Measurements from ENCODE around the gene ARID4B.
A peak's percentile ranks its signal among the peaks of the same experiment; 100 is the strongest.
"Not testable (repeated sequence)": the region's sequence is repeated elsewhere in the genome, so short reads cannot be mapped to it uniquely, and the experiment has no call there.

ARID4B gene

GRCh38 chr1:235328271-235329138, 526 bp upstream of the ARID4B start, which contains the start of gene GGPS1:
GGPS1 (plus strand) TSS chr1:235328570; CDS start chr1:235335265, 6,695 bp downstream.
- DNase-seq (peak; percentile 99), ATAC-seq (peak; percentile 88)

DNA sequence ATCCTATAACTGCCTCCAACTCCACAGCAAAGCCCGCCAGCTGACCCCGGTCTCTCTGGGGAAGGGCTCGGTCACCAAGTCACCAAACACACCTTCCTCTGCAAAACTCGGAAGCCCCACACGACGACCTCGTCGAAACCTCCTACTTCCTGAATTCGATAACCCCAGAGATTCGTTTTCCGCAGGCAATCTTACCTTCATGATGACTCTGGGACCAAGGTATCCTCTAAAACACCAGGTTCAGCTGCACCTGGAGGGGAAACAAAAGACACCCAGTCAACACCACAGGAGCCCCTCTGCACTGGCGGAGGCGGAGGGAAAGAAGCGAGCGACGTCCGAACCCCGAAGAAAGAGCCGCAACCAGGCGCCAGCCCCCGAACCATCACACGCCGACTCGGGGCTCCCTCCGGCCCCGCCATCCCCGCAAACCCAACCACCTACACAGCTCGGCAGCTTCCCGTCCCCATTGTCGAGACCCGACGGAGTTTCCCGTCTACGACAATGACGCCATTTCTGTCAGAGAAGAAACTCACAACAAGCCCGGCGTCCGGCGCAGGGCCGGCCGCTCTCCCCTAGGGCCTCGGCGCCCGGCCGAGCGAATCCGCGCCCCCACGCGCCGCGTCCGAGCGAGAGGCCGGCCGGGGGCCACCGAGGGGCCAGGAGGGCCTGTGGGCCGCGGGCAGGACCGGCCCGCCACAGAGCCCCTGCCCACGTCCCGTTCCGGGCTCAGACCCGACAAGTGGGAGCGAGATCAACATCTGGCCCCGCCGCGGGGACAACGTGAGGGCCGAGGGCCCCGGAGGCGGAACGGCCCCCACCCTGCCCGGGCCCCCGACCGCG, 1.0 kb downstream of the ARID4B start:
- ATAC-seq: peak; percentile 2

DNA sequence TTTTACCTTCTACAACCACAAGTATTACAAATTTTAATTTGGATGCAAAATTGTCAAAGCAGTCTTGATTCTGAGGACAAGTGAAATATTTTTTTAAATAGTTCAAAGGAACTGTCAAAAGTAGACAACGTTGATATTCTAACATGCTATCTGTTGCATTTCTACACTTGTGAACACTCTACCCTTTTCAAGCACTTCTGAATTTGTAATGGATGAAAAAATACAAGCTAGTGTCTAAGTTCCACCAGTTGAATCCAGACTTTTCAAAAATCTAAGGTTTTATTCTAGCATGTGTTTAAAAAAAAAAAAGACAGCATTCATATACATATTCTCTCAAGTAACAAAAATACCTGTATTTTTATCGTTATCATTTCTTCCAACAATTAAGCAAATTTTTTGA, 2.1 kb downstream of the ARID4B start:
- ATAC-seq (no peak), DNase-seq (no peak)

More for the DNA sequence above, 1.0 kb downstream of the ARID4B start:
- DNase-seq: peak; percentile 69

DNA sequence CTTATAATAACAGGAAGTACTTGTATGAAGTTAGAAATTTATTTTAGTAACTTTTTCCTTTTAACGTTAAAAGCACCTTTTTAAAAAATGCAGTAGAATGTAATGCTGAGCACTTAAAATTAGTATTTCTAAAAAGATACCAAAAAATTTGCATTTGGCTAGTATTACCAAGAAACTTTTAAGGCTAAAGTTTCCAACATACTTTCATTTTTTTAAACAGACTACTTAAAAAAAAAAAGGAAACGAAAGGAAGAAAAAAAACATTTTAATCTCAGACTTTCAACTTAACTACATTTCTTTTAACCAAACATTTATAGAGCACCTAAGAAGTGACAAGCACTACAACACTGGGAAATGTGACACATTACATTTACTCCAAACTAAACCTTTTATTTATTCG, 2.8 kb downstream of the ARID4B start:
- ATAC-seq (no peak), DNase-seq (no peak)

DNA sequence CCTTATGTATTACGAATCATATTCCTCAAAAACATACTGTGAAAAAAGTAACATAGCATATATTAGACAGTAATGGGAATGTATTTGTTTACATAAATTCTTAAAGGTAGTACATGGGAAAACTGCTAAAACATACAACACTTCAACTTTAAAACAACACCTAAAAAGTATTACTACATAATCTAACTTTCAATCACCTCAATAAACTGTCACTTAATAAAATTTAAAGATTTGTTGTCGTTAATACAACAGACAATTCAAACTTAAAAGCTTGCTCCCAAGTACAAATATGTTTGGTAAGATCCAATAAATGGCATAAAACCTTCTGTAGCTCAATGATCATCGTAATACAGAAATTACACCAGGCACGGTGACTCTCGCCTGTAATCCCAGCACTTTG, 3.7 kb downstream of the ARID4B start:
- no peak for DNase-seq
- ATAC-seq: no peak

DNA sequence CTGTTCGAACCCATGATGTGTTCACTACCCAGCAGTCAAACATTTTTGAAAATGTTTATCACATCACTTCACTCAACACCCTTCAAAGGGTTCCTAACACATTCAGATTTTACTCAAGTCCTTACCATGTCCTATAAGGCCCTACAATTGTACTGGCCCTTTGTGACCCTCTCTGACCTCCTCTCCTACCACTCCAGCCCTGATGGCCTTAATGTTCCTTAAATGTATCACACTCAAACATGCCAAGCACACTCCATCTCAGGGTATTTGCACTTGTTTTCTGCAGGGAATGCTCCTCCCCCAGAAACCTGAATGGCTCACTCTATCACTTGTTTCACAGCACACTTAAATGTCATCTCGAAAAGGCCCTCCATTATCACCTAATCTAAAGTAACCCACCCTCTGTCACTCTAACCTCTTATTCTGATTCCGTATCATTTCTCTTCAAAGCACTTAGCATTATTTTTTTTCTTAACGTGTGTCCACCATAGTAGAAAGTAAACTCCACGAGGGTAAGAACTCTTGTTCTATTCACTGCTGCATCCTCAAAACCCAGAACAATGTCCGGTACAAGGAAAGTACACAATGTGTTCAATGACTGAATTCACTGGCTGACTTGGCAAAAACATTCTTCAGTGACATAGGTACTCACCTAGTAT, 7.3 kb downstream of the ARID4B start:
- ATAC-seq: no peak
- no peak for DNase-seq

DNA sequence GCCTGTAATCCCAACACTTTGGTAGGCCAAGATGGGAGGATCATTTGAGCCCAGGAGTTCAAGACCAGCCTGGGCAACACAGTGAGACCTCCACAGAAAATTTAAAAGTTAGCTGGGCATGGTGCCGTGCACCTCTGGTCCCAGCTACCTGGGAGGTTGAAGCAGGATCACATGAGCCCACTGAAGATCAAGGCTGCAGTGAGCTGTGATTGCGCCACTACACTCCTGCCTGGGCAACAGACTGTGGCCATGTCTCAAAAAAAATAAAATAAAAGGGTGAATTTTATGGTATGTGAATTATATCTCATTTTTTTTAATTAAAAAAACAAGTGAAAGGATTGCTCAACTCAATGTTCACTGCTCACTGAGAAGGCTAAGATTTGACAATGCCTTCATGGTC, 8.7 kb downstream of the ARID4B start:
- no peak for ATAC-seq
- DNase-seq: no peak

- ATAC-seq (peak; percentile 89), DNase-seq (no peak)
These were observed 10.8 kb downstream of the ARID4B start for GRCh38 chr1:235317168-235317567.

DNA sequence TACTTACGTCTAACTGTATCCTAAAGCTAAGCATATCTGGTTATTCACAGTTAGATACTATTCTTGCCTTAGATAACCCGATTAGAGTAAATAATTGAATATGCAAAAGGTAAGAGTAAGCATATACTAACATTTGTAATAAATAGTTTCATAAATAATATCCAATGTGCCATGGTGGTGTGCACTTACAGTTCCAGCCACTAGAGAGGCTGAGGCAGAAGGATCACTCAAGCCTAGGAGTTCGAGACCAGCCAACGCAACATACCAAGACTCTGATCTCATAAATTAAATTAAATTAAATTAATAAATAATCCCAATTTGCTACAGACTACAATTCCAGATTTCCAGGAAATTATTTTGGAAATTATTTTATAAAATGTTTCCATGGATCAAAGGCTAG, 12.2 kb downstream of the ARID4B start:
- DNase-seq: no peak

GRCh38 chr1:235315173-235315572, 12.8 kb downstream of the ARID4B start:
- no peak for DNase-seq
- no peak for ATAC-seq

More for the DNA sequence above, 12.2 kb downstream of the ARID4B start:
- no peak for ATAC-seq

- ATAC-seq: no peak
- DNase-seq: no peak
These were observed 13.9 kb downstream of the ARID4B start for GRCh38 chr1:235313931-235314678.

GRCh38 chr1:235313262-235313661, 14.7 kb downstream of the ARID4B start:
- DNase-seq: no peak
- ATAC-seq: no peak

DNA sequence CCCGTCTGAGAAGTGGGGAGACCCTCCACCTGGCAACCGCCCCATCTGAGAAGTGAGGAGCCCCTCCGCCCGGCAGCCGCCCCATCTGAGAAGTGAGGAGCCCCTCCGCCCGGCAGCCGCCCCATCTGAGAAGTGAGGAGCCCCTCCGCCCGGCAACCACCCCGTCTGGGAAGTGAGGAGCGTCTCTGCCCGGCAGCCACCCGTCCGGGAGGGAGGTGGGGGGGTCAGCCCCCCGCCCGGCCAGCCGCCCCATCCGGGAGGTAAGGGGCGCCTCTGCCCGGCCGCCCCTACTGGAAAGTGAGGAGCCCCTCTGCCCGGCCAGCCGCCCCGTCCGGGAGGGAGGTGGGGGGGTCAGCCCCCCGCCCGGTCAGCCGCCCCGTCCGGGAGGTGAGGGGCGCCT, 18.8 kb downstream of the ARID4B start:
- not testable (repeated sequence) for ATAC-seq, DNase-seq

DNA sequence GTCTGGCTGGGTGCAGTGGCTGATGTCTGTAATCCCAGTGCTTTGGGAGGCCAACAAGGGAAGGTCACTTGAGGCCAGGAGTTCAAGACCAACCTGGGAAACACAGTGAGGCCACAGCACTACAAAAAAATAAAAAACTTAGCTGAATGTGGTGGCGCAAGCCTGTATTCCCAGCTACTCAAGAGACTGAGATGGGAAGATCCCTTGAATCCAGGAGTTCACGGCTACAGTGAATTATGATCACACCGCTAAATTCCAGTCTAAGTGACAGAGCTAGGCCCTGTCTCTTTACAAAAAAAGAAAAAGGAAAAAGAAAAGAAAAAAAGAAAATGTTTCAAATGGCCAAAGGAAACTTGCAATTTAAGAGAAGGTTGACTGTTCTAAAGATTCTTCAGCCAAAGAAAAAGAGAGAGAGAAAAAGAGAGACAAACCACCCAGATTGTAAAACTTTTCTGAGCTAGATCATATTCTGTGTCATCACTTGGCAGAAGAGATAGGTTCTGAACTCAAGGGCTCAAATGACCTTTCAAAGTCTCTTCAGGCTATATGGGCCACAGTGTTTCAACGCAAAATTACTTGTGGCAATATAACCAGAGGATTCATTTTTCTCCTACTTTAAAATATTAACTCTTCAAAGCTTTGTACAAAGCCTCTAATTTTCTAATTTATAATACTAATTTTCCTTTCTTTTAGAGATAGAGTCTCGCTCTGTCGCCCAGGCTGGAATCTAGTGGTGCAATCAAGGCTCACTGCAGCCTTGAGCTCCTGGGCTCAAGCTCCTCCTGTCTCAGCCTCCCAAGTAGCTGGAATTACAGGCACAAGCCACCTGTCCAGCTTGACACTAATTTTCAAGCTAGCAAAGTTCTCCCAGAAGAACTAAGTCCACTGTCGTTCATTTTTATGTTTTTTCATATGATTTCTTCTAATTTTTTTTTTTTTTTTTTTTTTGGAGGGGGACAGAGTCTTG, 20.5 kb downstream of the ARID4B start:
- DNase-seq (no peak), ATAC-seq (no peak)

GRCh38 chr1:235304549-235305451, 23.2 kb downstream of the ARID4B start:
- no peak for DNase-seq

GRCh38 chr1:235302143-235302542, 25.8 kb downstream of the ARID4B start:
- DNase-seq: no peak

More at GRCh38 chr1:235304549-235305451, 23.2 kb downstream of the ARID4B start:
- peak; percentile 85 for ATAC-seq

DNA sequence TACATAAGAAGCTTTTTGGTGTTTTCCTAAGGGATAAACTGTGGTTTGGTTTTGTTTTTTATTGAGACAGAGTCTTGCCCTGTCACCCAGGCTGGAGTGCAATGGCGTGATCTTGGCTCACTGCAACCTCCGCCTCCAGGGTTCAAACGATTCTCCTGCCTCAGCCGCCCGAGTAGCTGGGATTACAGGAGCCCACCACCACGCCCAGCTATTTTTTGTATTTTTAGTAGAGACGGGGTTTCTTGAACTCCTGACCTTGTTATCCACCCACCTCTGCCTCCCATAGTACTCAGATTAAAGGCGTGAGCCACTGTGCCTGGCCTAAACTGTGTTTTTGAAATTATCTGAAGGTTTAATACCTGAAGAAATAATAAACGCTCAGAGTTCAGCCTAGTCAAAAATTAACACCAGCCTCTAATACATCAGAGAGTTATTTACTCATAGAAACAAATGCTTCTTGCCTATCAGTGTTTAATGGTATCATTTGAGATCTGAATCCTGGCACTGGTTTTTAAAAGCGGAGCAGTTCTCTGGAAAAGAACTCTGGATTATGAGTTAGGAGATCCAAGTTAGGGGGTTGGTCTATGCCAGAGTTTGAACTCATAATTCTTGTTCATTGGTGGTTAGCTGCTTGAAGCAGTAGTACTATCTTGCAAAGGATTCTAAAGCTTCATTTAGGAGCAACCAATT, 28.7 kb downstream of the ARID4B start:
- ATAC-seq (no peak), DNase-seq (no peak)

More at GRCh38 chr1:235302143-235302542, 25.8 kb downstream of the ARID4B start:
- no peak for ATAC-seq

- ATAC-seq: no peak
- DNase-seq: no peak
These were observed 29.2 kb downstream of the ARID4B start for GRCh38 chr1:235298758-235299157.

DNA sequence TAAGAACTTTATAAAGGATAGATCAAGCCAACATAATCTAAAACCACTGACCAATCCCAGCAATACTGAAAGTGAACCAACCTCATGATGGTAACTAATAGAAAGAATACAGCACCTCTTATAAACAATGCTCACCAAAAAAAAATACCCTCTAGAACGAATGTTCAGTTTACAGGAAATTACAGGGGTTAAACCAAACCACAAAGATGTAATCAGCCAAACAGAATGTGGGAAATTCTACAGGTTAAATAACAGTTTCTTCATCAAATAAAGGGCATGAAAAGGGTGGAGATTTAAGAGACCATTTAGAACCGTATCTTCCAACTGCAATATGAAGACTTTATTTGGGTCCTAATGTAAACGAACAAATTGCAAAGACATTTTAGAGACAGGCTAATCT, 30.4 kb downstream of the ARID4B start:
- DNase-seq (no peak), ATAC-seq (peak; percentile 87)
